Adipocyte (in vitro differentiated cells): ENCODE data around the gene TRAK1.

ENCODE experiments used
- DNase-seq: peaks from one replicate; pipeline ENCODE4 v3.0.0-alpha.2; 2015; ENCODE audit warnings: low read depth
- H3K27me3 ChIP-seq: replicated peaks from 2 replicates; pipeline ENCODE4 v1.7.0; 2013; ENCODE audit warnings: mild to moderate bottlenecking, low read length, moderate library complexity; ENCODE audit not compliant: control insufficient read depth, insufficient read depth
- H3K36me3 ChIP-seq: 2 replicates; pipeline ENCODE4 v1.7.0; 2013; ENCODE audit warnings: low read length, mild to moderate bottlenecking, moderate library complexity; ENCODE audit not compliant: control insufficient read depth, insufficient read depth, severe bottlenecking
- H3K4me1 ChIP-seq: 2 replicates; pipeline ENCODE4 v1.7.0; 2013; ENCODE audit warnings: mild to moderate bottlenecking, low read length, moderate library complexity; ENCODE audit not compliant: control insufficient read depth, insufficient read depth
- H3K4me3 ChIP-seq: 2 replicates; pipeline ENCODE4 v1.7.0; 2013; ENCODE audit warnings: mild to moderate bottlenecking, low read length, moderate library complexity
- H3K9ac ChIP-seq: 2 replicates; pipeline ENCODE4 v1.7.0; 2013; ENCODE audit warnings: mild to moderate bottlenecking, low read length, moderate library complexity
- H3K9me3 ChIP-seq: 2 replicates; pipeline ENCODE4 v1.7.0; 2013; ENCODE audit warnings: mild to moderate bottlenecking, low read length, moderate library complexity; ENCODE audit not compliant: control insufficient read depth

Gene TRAK1

DNA sequence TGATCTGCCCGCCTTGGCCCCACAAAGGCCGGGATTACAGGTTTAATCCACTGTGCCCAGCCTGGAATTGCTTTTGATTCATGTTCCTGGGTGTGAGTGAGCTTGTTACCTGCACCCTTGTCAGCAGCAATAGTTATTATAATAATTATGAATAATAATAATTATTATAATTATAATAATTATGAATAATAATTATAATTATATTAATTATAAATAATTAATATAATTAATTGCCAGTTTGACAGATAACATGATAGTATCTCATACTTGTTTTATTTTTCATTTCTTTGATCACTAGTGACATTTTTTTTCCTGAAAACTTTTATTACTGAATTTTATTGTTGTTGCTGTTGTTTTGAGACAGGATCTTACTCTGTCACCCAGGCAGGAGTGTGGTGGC lies 21.1 kb upstream of the TRAK1 start:
- no peak for DNase-seq
- no peaks in the 10 kb centered on the region for H3K36me3 ChIP-seq
- no peaks in the 10 kb centered on the region for H3K9me3 ChIP-seq
- no peaks in the 10 kb centered on the region for H3K27me3 ChIP-seq
- H3K4me1 ChIP-seq, result peaks cover 75% of the 10 kb centered on the region
- H3K9ac ChIP-seq, result no peak overlapping the region
- H3K4me3 ChIP-seq, result no peak overlapping the region

DNA sequence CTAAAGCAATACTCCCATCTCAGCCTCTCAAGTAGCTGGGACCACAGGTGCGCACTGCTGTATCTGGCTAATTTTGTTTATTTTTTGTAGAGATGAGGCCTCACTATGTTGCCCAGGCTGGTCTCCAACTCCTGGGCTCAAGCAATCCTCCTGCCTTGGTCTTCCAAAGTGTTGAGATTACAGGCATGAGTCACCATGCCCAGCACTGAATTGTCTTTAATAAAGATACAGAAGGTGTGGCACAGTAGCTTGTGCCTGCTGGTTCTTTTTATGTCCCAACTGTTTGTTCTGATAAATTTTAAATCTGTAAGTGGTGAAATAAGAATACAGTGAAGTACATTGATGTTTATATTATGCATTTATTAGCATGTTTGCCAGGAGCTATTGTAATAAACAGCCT lies 20.6 kb upstream of the TRAK1 start:
- DNase-seq, result no peak
- H3K9ac ChIP-seq, result peak overlapping the region; percentile 77
- H3K27me3 ChIP-seq, result no peaks in the 10 kb centered on the region
- no peak overlapping the region for H3K4me3 ChIP-seq
- peaks cover 74% of the 10 kb centered on the region for H3K4me1 ChIP-seq
- H3K36me3 ChIP-seq, result no peaks in the 10 kb centered on the region
- H3K9me3 ChIP-seq, result no peaks in the 10 kb centered on the region

DNA sequence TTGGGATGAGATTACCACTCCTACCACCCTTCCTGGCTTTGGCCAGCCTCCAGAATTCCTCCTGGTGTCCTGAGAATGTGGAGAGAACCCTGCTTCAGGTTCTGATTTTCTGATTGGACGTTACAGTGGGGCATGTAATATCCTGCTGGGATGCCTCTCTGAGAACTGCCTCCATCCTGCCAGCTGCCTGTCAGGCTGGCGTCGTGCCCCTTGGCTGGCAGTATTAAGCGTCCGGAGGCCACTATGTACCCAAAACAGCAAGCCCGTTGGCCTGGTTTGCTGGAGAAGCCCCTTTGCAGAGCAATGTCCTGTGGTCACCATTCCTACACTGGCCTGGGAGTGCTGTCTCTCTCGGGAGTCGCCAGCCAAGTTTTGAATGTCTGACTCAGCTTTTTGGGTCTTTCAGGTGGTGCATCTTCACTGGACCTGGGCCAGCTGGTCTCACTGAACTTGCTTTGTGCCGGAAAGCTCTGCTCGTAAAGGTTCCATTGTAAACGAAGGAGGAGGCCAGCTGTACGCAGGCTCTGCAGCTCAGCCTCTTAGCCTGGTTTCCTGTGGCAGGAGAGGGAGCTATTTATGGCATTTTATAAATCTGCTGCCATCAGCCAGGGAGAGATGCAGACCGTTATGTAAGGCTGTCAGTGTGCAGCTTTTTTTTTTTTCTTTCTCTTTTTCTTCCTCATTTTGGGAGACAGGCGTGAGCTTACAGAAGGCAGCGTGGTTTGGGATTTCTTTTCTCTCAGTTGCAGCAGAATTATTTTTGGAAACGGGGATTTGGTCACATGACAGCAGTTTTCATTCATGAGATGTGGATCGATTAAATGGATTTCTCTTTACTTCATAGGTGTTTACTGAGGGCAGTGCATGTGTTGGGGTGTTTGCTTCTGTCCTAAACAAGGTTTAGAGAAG lies 19.0 kb upstream of the TRAK1 start:
- H3K4me1 ChIP-seq, result peaks cover 57% of the 10 kb centered on the region
- H3K36me3 ChIP-seq, result no peaks in the 10 kb centered on the region
- no peaks in the 10 kb centered on the region for H3K27me3 ChIP-seq
- H3K9me3 ChIP-seq, result no peaks in the 10 kb centered on the region
- peak overlapping the region; percentile 77 for H3K9ac ChIP-seq
- H3K4me3 ChIP-seq, result peak overlapping the region; percentile 69
- peak; percentile 68 for DNase-seq

DNA sequence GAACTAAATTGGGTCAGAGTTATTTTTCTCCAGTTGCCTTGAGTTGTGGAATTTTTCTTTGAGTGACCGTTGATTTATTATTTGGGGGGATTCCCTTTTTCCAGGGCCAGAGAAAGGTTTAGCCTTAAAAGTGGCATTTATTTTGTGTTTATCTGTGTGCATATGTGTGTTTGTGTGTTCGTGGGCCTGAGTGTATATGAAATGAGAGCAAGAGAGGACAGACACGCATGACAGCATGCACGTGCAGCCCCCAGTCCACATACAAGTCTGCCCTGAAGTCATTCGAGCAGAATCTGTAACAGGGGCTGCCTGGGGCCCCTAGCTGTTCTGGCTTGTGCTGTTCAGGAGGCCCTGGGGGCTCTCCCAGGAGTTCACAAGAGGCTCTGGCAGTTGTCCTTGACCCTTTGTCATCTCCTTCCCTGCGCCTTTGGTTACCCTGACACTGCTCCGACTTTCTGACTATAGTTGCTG lies 18.3 kb upstream of the TRAK1 start:
- Histone ChIP-seq H3K4me3 (peak overlapping the region; percentile 69), H3K4me1 (peaks cover 51% of the 10 kb centered on the region), H3K9me3 (no peaks in the 10 kb centered on the region)

DNA sequence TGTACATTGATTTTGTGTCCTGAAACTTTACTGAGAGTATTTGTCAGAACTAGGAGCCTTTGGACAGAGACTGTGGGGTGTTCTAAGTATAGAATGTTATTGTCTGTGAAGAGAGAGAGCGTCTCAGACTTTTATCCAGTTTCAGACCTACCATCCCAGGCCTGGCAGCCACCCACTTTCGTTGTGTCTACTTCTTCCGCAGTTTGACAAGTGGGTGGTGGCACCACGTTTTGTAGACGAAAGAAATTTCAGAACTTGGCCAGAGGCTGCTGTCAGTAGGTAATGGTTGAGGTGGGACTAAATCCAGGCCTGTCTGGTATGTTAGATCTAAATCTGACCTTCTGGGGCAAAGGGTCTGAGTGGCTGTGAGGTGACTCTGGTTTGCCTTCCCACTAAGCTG lies 13.4 kb upstream of the TRAK1 start:
- no peaks in the 10 kb centered on the region for H3K9me3 ChIP-seq
- DNase-seq, result no peak
- no peak overlapping the region for H3K4me3 ChIP-seq
- no peaks in the 10 kb centered on the region for H3K36me3 ChIP-seq
- H3K4me1 ChIP-seq, result peaks cover 47% of the 10 kb centered on the region
- H3K9ac ChIP-seq, result no peak overlapping the region
- no peaks in the 10 kb centered on the region for H3K27me3 ChIP-seq

More for the DNA sequence above, 18.3 kb upstream of the TRAK1 start:
- H3K9ac ChIP-seq, result peak overlapping the region; percentile 77
- H3K36me3 ChIP-seq, result no peaks in the 10 kb centered on the region
- H3K27me3 ChIP-seq, result no peaks in the 10 kb centered on the region
- DNase-seq, result no peak

DNA sequence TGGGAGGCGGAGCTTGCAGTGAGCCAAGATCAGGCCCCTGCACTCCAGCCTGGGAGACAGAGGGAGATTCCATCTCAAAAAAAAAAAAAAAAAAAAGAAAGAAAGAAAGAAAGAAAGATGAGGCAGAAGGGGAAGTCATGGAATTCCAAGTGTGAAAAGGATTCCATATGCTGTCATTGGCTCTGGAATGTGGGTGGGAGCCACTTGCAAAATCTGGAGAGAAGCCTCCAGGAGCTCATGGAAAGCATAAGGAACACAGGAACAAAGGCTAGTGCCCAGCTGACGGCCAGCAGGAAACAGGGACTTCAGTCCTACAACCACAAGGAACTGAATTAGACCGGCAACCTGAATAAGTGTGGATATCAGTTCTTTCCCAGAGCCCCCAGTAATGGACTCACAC lies 12.5 kb upstream of the TRAK1 start:
- Histone ChIP-seq H3K4me1 (peaks cover 45% of the 10 kb centered on the region), H3K36me3 (no peaks in the 10 kb centered on the region), H3K4me3 (no peak overlapping the region), H3K9me3 (no peaks in the 10 kb centered on the region), H3K9ac (no peak overlapping the region), H3K27me3 (no peaks in the 10 kb centered on the region)
- no peak for DNase-seq

DNA sequence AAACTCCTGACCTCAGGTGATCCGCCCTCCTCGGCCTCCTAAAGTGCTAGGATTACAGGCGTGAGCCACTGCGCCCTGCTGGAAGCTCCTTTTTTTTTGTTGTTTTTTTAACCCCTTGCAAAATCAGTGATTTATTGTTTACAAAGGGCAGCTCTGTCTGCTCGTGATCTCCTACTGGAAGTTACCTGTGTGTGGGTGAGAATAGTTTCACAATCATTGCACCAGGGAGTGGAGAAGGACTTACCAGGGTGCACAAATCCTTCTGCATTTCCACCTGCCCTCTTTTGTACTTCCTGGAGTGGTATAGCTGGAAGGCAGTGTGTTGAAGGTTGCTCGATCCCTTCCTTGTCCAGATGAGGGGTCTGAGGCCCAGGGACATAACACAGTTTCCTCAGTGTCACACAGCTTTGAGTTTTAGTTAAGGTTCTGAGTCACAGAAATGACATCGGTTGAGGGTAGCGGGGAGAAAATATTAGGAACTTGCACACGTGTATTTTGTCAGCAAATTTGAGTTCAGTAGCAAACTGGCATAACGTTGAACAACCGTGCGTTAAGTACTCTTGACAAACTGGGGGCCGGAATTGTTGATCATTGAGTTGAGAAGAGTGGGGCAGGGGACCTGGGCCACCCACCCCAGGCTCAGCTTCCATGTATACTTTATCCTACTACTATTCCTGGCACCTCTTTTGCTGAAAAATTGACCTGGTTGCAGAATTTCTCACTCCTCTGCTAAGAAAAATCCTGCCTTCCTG lies 11.3 kb upstream of the TRAK1 start:
- Histone ChIP-seq H3K4me3 (no peak overlapping the region), H3K36me3 (no peaks in the 10 kb centered on the region), H3K9me3 (no peaks in the 10 kb centered on the region), H3K9ac (peak overlapping the region; percentile 21), H3K4me1 (peaks cover 44% of the 10 kb centered on the region), H3K27me3 (no peaks in the 10 kb centered on the region)
- DNase-seq, result no peak

DNA sequence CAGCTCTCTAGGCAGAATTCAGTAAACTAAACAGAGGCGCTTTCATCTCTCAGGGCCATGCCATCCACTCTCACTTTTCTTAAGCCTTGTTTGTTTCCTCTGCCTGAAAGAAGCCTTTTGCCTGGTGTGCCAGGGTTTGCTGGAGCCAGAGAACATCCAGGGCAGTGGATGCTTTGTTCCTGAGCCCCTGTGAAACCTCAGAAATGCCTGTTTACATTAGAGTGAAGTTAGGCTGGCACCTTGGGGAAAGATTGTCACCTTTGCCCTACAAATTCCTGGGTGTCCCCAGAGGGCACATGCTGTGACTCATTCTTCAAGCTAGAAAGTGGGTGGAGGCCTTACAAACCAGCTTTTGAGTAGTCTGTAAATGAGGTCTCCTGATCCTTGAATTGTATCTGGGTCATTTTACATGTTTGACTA lies 10.7 kb upstream of the TRAK1 start:
- H3K9ac ChIP-seq, result peak overlapping the region; percentile 21
- H3K4me3 ChIP-seq, result peak overlapping the region; percentile 38
- no peaks in the 10 kb centered on the region for H3K27me3 ChIP-seq
- H3K36me3 ChIP-seq, result no peaks in the 10 kb centered on the region
- H3K9me3 ChIP-seq, result no peaks in the 10 kb centered on the region
- DNase-seq, result peak; percentile 75
- peaks cover 44% of the 10 kb centered on the region for H3K4me1 ChIP-seq

DNA sequence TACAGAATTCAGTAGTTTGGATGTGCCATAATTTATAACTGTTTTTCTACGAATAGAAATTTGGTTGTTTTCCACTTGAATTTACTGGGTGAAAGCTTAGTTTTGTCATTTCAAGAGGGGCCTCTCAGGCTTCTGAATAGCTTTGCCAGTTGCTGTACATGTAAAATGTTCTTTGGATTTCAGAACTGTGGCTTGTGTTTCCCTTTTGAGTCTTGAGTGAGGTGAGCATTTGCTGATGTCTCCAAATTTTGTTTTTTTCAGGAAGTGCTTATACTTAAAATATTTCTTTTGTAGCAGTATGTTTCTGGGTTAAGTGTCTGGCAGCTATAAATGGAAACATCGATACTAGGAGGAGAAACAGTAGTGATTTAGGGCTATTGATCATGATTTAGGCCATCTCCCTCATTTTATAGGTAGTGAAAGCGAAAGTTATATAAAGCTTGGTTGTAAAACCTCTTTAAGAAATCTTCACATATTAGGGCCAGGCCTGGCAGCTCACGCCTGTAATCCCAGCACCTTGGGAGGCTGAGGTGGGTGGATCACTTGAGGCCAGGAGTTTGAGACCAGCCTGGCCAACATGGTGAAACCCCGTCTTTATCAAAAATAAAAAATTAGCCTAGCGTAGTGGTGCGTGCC lies 9.2 kb upstream of the TRAK1 start:
- Histone ChIP-seq H3K9me3 (no peaks in the 10 kb centered on the region), H3K9ac (peak overlapping the region; percentile 30), H3K27me3 (no peaks in the 10 kb centered on the region), H3K4me3 (peak overlapping the region; percentile 40), H3K36me3 (no peaks in the 10 kb centered on the region), H3K4me1 (peaks cover 44% of the 10 kb centered on the region)
- DNase-seq, result no peak

DNA sequence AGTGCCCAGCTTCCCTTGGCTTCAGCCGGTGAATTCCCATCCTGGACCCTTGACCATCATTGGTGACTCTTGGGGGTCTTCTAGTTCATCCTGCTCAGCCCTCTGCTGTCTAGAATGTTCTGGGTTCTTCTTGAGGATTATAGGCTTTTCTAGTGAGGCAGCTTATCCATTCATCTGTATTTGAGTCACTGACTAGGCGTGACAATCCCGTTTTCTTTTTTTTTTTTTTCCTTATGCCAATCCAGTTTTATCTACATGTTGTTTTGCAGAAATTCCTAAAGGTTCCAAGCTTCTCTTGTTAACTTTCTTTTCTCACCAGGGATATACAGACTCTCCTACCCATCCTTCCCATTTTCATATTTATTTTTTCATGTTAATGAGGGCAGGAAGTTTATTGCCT lies 6.6 kb upstream of the TRAK1 start:
- H3K9ac ChIP-seq, result no peak overlapping the region
- no peak overlapping the region for H3K4me3 ChIP-seq
- no peak for DNase-seq
- H3K4me1 ChIP-seq, result peaks cover 39% of the 10 kb centered on the region
- no peaks in the 10 kb centered on the region for H3K9me3 ChIP-seq
- H3K27me3 ChIP-seq, result no peaks in the 10 kb centered on the region
- peaks cover 21% of the 10 kb centered on the region for H3K36me3 ChIP-seq
